GM12874 (cell line): ENCODE data around the gene RNU1-4.

Experiments used
- TF ChIP-seq, protein P1 (sequence below): IDR thresholded peaks from 2 replicates; pipeline ENCODE4 v1.5.1; 2011; ENCODE audit warnings: low read depth, mild to moderate bottlenecking, control low read depth, low read length, moderate library complexity; ENCODE audit not compliant: insufficient read depth

The RNU1-4 gene

DNA sequence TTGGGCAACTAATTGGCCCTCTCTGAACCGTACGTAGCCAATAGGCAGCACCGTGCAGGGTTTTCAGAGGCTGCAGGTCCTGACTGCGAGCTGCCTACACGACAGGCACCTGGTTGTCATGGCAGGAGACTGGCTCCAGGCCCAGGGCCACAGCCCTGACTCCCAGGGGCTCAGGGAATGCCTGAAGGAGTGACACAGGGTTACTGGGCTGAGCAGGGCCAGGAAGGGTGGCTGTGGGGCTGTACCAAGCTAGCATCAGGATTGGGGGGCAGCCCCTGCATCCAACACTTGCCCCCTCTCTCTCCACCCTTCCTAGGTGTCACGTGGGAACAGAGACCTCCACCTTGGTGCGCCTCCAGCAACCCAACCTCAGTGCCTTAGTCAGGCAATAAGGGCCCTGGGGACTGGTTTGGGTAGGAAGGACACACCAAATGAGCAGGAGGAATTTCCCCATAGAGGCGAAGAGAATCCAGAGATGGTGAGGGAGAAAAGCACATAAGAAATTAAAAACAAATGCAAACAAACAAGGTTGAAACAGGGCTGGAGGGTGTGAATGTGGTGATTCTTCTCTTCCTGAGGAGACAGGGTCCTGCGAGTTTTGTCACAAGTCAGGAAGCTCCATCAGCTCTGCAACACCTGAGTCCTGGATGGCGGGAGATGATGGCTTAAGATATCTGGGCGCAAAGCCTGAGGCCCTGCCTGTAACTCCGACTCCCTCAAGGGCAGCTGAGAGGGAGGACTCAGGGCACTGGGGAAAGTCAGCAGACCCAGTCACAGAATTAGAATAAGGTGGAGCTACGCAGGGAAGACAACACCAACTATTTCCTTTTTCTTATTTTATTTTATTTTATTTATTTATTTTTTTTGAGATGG, 19.7 kb upstream of the RNU1-4 start:
- TF ChIP-seq, protein P1, sequence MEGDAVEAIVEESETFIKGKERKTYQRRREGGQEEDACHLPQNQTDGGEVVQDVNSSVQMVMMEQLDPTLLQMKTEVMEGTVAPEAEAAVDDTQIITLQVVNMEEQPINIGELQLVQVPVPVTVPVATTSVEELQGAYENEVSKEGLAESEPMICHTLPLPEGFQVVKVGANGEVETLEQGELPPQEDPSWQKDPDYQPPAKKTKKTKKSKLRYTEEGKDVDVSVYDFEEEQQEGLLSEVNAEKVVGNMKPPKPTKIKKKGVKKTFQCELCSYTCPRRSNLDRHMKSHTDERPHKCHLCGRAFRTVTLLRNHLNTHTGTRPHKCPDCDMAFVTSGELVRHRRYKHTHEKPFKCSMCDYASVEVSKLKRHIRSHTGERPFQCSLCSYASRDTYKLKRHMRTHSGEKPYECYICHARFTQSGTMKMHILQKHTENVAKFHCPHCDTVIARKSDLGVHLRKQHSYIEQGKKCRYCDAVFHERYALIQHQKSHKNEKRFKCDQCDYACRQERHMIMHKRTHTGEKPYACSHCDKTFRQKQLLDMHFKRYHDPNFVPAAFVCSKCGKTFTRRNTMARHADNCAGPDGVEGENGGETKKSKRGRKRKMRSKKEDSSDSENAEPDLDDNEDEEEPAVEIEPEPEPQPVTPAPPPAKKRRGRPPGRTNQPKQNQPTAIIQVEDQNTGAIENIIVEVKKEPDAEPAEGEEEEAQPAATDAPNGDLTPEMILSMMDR: no peak

DNA sequence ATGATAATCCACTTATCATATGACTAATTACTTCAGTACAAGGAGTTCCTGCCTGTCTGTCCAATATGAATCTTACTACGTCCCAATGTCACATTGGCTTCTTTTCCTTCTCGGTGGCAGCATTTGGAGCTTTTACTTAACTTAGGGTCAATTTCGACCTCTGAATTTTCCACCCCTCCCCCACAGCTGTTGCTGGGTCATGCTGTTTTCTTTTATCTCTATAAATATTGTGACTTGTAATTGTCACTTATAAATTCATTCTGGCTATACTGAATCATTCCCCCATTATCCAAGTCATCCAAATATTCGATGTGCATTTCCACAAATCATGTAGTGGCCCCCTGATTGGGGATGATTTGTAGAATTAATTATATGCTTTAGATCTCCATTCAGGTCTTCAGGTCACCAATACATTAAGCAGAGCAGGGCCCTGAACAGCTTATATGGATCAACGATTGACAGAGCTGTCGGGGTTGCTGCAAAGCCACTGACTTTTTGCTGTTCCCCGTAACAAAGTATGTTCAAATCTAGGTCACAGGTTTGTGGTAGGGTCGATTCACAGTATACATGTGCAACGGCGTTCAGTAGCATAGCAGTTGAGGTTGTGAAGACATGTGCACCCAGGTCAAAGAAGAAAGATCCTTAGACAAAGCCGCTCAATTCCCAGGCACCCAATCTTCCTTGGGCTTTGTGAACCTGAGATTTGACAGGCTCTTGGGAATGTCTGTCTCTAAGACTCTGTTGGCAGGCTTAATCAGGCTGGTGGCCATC, 18.3 kb upstream of the RNU1-4 start:
- TF ChIP-seq, protein P1: no peak

DNA sequence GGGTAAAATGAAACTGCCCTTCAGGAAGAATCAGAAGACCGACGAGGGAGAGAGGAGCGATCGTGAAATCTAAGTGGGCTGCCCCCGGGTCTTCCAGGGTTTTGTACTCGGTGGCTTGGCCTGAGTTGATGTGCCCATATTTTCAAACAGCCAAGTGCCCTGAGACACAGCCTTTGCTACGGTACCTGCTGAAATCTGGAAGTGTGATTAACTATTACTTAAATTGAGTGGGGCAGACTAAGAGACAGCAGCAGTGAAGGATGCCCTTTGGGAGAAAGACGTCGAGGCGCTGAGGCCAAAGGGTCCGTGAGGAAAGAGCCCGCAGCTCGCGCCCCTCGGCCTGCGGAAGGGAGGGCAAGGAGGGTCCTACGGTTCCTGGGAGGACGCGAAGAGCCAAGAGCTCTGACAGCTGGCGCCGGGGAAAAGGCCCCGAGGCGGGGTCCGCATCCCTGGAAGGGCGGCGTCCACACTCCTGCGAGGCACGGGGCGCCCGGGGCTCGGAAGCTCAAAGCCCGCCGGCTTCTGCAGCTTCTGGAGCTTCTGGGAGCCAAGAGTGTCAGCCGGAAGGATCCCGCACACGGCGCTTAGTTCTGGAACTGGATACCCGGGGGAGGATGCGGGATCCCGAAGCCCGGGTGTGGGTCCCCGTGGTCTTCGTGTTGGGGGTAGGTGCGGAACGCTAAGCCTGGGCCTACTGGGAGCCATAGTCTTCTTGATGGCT, 15.4 kb upstream of the RNU1-4 start:
- TF ChIP-seq, protein P1: no peak

DNA sequence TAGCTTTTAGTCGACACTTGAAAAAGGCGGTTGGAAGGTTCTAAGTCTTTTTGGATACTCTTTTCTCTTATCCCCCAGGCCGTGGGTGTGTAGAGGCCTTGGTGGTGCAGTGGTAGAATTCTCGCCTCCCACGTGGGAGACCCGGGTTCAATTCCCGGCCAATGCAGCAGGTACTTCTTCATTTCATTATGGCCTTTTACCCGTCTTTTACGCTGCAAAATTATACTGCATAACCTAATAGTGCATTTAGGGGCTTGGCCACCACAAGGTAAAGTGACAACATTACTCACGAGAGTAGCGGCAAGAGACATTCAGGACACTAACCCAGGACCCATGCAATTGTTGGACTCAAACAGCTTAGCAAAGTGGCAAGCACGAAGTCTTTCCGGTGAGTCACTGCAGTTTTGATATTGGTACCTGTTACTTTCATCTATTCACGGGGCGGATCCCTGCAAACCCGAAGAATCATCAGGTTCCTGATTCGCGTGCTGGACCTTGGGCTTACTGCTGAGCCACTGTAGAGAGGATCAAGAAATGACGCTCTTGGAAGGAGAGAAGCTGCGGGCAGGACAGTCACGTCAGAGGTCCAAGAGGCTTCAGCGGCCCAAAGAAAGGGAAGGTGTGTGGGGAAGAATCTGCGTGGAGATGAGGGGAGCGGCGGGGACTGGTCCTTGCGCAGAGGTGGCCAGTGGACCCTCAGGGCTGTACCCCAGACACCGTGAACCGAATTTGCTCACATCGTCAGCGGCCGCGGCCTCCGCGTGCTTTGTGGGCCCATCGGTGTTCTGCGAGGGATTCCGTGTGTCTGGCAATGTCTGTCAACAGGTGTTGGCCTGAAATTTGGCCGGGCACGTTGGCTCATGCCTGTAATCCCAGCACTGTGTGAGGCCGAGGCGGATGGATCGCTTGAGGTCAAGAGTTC, 12.9 kb upstream of the RNU1-4 start:
- TF ChIP-seq, protein P1: no peak
